Urinary bladder (tissue), 2 donors: Measurements from ENCODE around the gene STAMBP. TPM values are rescaled to one million over a fixed set of nuclear protein-coding genes. Genes with fewer than 3 reads are reported as not detected.

Source experiments
- polyA plus RNA-seq: library from polyadenylated mRNA; stranded (reverse); fragments of 200-250 nt; gene quantifications from one replicate; pipeline ENCODE4 v1.2.3, GENCODE V29; 2013
- total RNA-seq: library from RNA; depleted of rRNA; stranded (reverse); fragments of >200 nt; gene quantifications from one replicate; pipeline ENCODE4 v1.2.3, GENCODE V29; 2014
- donor health status: healthy.

Gene STAMBP
- total and polyA plus RNA-seq, 2 donors: 30.4 to 35.2 TPM

Other genes with a start within 250 kb of the STAMBP start
- not detected for gene NAT8, start 186.5 kb upstream of the STAMBP start, total RNA-seq
- gene NAT8, start 186.5 kb upstream of the STAMBP start, polyA plus RNA-seq: not detected
- 48.2 TPM for gene TPRKB, start 91.6 kb upstream of the STAMBP start, total RNA-seq
- 49.9 TPM for gene TPRKB, start 91.6 kb upstream of the STAMBP start, polyA plus RNA-seq
- 47.6 TPM for gene DUSP11, start 48.9 kb upstream of the STAMBP start, total RNA-seq
- gene DUSP11, start 48.9 kb upstream of the STAMBP start, polyA plus RNA-seq: 18.0 TPM
- gene C2orf78, start 44.8 kb upstream of the STAMBP start, total RNA-seq: not detected
- not detected for gene C2orf78, start 44.8 kb upstream of the STAMBP start, polyA plus RNA-seq
- 637 TPM for gene ACTG2, start 64.0 kb downstream of the STAMBP start, total RNA-seq
- gene ACTG2, start 64.0 kb downstream of the STAMBP start, polyA plus RNA-seq: 7,901 TPM
- 34.2 TPM for gene DGUOK, start 97.9 kb downstream of the STAMBP start, total RNA-seq
- gene DGUOK, start 97.9 kb downstream of the STAMBP start, polyA plus RNA-seq: 82.5 TPM
- gene TET3, start 155.9 kb downstream of the STAMBP start, total RNA-seq: 9.1 TPM
- gene TET3, start 155.9 kb downstream of the STAMBP start, polyA plus RNA-seq: 2.5 TPM